Measurements from ENCODE around the gene TRPT1.

Gene TRPT1

GRCh38 chr11:64178203-64178602 is 47.8 kb downstream of the TRPT1 start:
- Histone ChIP-seq H3K9ac (ENCODE audit: low read depth, low read length, poor library complexity) (no peak overlapping the region), H4K91ac (ENCODE audit: low read depth, low read length, poor library complexity) (no peak overlapping the region), H3K18ac (ENCODE audit: low read length) (no peak overlapping the region), H2BK12ac (ENCODE audit: low read length) (no peak overlapping the region), H3K4ac (ENCODE audit: low read length) (no peak overlapping the region), H3K14ac (ENCODE audit: low read length) (no peak overlapping the region), H2BK15ac (ENCODE audit: low read length) (no peak overlapping the region), H3K4me2 (ENCODE audit: insufficient read depth, low read length, poor library complexity, severe bottlenecking) (no peak overlapping the region), H3K27me3 (ENCODE audit: control insufficient read depth in 3 of 3, insufficient read depth in 3 of 3, low read depth in 1 of 3, low read length in 3 of 3) (no peaks in the 10 kb centered on the region), H3K36me3 (replicated peaks in 1 of 2; ENCODE audit: control insufficient read depth in 2 of 2, insufficient read depth in 2 of 2, low read length in 2 of 2) (no peaks in the 10 kb centered on the region), H2BK120ac (ENCODE audit: low read depth, low read length) (no peak overlapping the region), H3K23ac (ENCODE audit: low read depth, low read length, poor library complexity) (no peak overlapping the region), H2AK5ac (ENCODE audit: low read depth, low read length) (no peak overlapping the region), H3K4me1 (ENCODE audit: control insufficient read depth in 2 of 2, insufficient read depth in 1 of 2, low read depth in 1 of 2, low read length in 2 of 2) (peaks cover 7 to 12% of the 10 kb centered on the region in 2 donors), H2BK5ac (ENCODE audit: low read length) (no peak overlapping the region), H2AFZ (ENCODE audit: low read length) (no peak overlapping the region), H3K79me1 (ENCODE audit: low read depth, low read length) (no peaks in the 10 kb centered on the region), H3K9me3 (replicated peaks in 1 of 2; ENCODE audit: control insufficient read depth in 2 of 2, insufficient read depth in 1 of 2, low read depth in 1 of 2, low read length in 2 of 2) (peaks cover 4 to 6% of the 10 kb centered on the region in 2 donors), H4K8ac (ENCODE audit: low read depth, low read length) (no peak overlapping the region), H3K27ac (replicated peaks; ENCODE audit: low read length) (no peak overlapping the region), H3K4me3 (ENCODE audit: low read length in 2 of 2) (no peak overlapping the region)
- no CpG with 5 or more reads among the region's 1 CpG for WGBS, 2 donors (ENCODE audit: extremely low coverage in 2 of 2, insufficient read length in 2 of 2, insufficient replicate concordance in 1 of 2)
- no peak for DNase-seq (ENCODE audit: low spot score)

- Histone ChIP-seq H3K27ac (replicated peaks; ENCODE audit: low read length) (no peak overlapping the region), H3K23ac (ENCODE audit: low read depth, low read length, poor library complexity) (no peak overlapping the region), H3K4ac (ENCODE audit: low read length) (no peak overlapping the region), H4K8ac (ENCODE audit: low read depth, low read length) (no peak overlapping the region), H3K27me3 (ENCODE audit: control insufficient read depth in 3 of 3, insufficient read depth in 3 of 3, low read depth in 1 of 3, low read length in 3 of 3) (no peaks in the 10 kb centered on the region), H3K4me1 (ENCODE audit: control insufficient read depth in 2 of 2, insufficient read depth in 1 of 2, low read depth in 1 of 2, low read length in 2 of 2) (peaks cover 5 to 9% of the 10 kb centered on the region in 2 donors), H3K4me3 (ENCODE audit: low read length in 2 of 2) (no peak overlapping the region), H3K9ac (ENCODE audit: low read depth, low read length, poor library complexity) (no peak overlapping the region), H2BK120ac (ENCODE audit: low read depth, low read length) (no peak overlapping the region), H3K9me3 (replicated peaks in 1 of 2; ENCODE audit: control insufficient read depth in 2 of 2, insufficient read depth in 1 of 2, low read depth in 1 of 2, low read length in 2 of 2) (peaks cover 4 to 6% of the 10 kb centered on the region in 2 donors), H2AK5ac (ENCODE audit: low read depth, low read length) (no peak overlapping the region), H3K79me1 (ENCODE audit: low read depth, low read length) (no peaks in the 10 kb centered on the region), H3K4me2 (ENCODE audit: insufficient read depth, low read length, poor library complexity, severe bottlenecking) (no peak overlapping the region), H4K91ac (ENCODE audit: low read depth, low read length, poor library complexity) (no peak overlapping the region), H3K36me3 (replicated peaks in 1 of 2; ENCODE audit: control insufficient read depth in 2 of 2, insufficient read depth in 2 of 2, low read length in 2 of 2) (no peaks in the 10 kb centered on the region), H2BK5ac (ENCODE audit: low read length) (no peak overlapping the region), H3K14ac (ENCODE audit: low read length) (no peak overlapping the region), H2AFZ (ENCODE audit: low read length) (no peak overlapping the region), H2BK12ac (ENCODE audit: low read length) (no peak overlapping the region), H3K18ac (ENCODE audit: low read length) (no peak overlapping the region), H2BK15ac (ENCODE audit: low read length) (no peak overlapping the region)
- no CpG with 5 or more reads among the region's 8 CpGs for WGBS, 2 donors (ENCODE audit: extremely low coverage in 2 of 2, insufficient read length in 2 of 2, insufficient replicate concordance in 1 of 2)
- no peak for DNase-seq (ENCODE audit: low spot score)
These were observed 49.2 kb downstream of the TRPT1 start for GRCh38 chr11:64176751-64177150.
